HG02642 (cell line): Measurements from ENCODE around the gene GPS1.

ENCODE experiments used
- ATAC-seq: cut with Tn5 transposase; IDR thresholded peaks from one replicate; pipeline ENCODE4 v1.9.1; 2021; ENCODE audit warnings: mild to moderate bottlenecking; ENCODE audit not compliant: unreplicated experiment, poor library complexity

Gene GPS1

DNA sequence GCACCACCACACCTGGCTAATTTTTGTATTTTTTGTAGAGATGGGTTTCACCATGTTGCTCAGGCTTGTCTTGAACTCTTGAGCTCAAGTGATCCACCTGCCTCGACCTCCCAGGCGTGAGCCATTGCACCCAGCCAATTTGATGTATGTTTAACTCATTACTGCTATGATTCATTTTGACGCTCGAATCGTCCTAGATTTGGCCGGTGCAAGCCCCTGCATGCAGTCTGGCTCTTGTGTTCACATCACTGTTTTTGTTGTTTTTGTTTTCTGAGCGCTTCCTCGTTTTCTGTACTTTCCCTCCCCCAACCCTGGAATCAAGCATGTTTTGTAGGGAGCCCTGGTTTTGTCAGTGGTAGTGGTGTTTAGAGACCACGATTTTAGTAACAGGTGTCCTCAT, 21.7 kb downstream of the GPS1 start:
- ATAC-seq = no peak

DNA sequence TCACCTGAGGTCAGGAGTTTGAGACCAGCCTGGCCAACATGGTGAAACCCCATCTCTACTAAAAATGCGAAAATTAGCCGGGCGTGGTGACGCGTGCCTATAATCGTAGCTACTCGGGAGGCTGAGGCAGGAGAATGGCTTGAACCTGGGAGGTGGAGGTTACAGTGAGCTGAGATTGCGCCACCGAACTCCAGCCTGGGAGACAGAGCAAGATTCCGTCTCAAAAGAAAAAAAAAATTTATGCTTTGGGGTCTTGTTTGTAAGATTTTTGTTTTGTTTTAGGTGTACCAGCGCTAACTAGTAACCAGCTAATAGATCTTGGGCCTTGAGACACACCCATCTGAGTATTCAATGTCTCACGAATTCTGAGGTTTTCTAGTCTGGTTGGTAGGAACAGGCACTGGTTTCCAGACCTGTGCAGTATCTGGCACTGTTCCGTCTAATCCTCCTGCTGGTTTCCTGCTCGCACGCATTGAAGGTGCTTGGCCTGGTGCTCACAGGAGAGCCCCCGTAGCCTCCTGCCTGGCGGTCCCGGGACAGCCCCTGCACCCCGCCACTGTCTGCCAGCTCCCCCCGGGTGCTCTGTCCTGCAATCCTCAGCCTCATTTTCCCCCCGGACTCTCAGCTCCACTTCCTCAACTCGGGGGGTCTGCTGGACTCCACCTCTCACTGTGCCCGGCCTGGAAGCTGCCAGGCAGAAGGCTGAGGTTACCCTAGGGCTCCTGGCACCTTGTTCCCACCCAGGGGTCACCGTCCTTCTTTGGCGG, 24.5 kb downstream of the GPS1 start:
- ATAC-seq = no peak

DNA sequence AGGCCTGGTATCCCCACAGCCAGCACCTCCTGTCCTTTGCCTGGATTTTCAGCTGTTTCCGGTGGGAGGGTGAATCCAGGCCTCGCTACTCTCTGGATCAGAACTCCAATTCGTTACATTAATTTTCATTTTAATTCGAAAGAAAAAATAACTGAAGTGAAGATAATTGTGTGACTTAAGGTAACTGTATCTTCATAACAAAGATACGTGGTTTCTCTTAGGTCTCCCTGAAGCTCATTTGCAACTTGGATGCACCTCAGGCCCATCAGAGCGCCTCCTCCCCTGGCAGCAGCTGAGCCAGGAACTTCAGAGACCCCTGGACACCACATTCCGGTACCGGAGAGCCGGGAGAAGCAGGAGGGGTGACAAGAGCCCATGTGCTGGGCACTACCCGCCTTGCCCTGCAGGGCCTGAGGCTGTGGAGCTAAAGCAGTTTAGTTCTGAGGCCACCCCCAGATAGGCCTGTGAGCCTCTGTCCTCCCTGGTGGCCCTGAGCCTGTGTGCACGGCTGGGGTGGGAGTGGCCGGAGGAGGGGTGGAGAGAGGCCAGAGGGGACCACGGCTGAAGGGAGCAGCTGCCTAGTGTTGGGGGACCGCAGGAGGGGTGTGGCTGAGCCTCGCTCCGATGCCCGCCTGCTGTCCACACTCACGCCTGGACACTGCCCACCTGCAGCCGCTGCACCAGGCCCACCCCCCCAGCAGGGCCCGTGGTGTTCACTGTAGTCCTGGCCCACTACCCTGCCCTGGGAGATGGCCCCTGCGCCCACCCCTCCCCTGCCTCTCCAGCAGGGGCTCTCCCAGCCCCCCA, 25.3 kb downstream of the GPS1 start:
- no peak for ATAC-seq

DNA sequence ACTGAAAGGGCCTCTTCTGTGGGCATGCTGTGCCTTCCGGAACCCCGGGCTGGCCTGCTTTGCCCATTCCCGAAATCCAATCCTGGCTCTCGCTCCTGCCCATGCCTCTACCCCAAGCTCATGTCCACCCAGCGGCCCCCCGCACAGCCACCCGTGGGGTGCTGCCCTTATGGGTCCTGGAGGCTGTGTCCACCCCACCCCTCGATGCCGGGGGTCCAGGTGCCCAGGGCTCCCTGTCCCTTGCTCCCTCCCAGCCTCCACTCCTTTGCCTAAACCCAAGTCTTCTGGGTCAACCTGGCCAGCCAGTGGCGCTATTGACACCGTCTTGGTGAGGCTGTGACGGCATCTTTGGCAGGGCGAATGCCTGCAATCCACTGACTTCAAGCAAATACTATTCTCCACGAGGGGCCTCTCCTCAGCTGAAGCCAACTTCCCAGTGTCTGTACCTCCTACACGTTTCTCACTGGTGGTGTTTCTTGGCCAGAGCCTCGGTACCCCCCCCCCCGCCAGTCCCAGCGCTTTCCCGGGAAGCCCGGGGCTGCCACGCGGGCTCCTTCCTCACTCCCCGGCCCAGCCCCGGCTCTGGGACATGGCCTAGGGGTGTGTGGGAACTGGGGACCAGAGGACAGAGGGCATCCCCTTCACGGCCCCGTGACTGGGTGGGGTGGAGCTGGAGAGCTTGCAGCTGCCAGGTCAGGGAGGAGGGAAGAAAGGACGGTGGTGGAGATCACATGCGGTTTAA, 26.1 kb downstream of the GPS1 start:
- no peak for ATAC-seq

DNA sequence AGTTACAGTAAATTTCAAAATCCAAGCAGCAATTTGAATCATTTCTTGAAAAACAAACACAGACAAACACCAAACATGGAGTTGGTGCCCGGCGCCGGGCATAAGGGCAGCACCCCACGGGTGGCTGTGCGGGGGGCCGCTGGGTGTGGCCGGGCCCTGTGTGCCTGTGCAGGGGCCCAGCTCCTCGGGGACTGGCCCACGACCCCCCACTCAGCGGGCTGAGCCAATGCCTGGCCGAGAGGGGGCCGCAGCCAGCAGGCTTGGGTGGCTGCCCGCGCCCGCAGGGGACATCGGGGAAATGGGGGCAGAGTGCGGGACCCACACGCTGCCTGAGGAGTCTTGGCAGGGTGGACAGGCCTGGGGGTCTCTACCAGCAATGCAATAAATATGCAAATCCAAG, 26.7 kb downstream of the GPS1 start:
- ATAC-seq = no peak

DNA sequence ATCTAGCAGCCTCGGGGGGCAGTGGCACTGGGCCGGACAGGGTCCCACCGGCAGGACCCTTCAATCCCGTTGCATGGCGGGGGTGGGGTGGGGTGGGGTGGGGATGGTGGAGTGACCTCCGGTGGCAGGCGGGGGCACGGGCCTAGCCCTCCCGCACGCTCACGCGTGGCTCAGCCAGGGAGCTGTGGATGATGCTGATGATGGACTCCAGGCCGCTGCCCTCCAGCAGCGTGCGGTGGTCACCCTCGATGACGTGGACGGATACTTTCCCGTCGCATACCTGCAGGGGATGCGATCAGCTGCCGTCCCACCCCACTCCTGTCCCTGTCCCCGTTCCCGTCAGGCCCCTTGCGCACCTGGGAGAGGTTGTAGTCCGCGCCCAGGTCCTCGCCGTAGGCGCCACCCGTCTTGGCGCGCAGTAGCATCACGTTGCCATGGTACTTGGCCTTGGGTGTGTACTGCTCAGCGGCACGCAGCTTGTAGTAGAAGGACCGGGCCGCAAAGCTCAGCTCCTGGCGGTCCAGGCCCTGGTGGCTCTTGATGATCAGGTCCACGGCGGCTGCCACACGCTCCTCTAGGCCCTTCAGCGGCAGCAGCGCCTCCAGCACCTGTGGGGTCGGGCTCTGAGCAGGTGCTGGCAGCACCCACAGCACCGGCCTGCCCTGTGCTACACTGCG, 27.4 kb downstream of the GPS1 start:
- ATAC-seq = no peak

DNA sequence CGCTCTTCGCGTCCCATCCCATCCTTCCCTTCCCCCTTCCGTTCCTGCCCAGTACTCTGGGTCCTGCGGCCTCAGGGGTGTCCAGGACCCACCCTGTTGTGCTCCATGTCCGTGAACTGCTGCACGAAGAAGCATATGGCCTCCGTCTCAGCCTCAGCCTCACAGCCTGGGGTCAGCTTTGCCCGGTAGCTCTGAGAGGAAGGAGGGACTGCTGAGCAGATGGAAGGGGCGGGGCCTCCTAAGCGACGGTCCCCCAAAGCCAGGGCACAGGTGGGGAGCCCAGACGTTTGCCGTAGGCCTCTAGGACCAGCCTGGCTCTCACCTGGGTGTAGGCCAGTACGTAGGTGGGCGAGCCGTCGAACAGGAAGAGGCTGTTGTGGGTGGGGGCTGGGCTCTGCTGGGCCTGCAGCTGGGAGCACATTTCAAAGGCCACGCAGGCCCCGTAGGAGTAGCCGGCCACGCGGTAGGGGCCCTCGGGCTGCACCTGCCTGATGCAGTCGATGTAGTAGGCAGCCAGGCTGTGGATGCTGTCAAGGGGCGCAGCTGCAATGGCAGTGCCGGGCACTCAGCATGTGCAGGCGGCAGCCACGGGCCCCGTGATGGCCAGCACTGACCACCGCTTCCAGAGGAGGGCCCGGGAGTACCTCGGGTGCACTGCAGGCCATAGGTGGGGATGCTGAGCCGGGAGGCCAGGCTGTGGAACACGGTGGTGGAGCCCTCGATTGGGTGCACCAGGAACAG, 28.5 kb downstream of the GPS1 start:
- ATAC-seq = no peak

DNA sequence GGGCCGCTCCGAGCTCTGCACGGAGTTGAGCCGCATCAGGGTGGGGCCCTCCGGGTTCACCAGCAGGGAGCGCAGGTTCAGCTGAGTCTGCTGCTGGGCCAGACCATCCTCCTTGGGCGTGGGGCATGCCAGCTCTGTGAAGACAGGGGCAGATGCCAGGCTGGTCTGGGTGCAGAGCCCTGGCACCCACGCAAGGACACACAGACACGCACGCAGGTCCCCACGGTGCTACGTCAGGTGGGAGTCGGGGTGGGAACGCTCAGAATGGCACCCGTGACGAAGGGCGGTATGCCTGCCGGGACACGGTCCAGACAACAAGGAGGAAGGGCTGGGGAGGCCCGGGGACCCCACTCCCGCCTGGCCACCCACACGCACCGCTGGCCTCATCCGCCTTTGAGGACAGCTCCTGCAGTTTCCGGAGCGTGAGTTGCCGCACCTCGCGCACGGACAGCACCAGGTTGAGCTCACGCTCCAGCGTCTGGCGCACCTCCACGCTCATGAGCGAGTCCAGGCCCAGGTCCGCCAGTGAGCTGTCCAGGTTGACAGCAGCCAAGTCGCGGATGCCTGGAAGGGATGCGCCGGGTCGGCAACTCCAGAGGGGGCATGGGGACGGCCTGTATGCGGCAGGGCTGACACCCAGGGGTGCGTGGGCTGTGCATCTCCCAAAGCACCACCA, 29.2 kb downstream of the GPS1 start:
- no peak for ATAC-seq

DNA sequence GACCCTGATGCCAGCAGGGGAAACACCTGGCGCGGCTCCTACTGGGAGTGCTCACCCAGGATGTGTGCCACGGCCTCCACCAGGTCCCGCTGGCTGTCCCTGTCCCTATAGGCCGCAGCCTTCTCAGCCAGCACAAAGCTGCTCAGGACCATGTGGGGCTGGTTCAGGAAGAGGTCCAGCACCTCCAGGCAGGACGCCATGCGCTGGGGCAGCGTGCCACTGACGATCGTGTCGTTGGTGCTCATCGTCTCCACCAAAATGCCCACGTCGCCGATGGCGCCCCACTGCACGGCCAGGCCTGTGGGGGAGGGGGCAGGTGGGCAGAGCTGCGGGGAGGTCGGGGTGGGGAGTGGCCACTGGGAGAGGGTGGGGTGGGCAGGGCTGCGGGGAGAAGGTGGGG, 29.8 kb downstream of the GPS1 start:
- ATAC-seq = no peak

DNA sequence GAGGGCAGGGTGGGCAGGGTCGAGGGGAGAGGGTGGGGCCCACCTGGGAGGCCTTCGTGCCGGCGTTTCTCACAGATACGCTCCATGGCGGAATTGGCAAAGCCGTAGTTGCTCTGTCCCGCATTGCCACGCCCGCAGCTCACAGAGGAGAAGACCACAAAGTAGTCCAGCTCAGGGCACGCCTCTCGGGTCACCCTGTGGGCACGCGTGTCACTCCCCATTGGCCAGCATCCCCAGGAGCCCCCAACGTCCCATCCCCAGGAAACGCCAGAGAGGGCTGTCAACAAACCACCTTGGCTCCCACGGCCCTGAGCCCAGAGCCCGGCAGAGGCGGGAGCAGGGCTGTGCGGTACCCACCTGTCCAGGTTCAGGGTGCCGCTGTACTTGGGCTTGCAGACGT, 30.3 kb downstream of the GPS1 start:
- no peak for ATAC-seq

DNA sequence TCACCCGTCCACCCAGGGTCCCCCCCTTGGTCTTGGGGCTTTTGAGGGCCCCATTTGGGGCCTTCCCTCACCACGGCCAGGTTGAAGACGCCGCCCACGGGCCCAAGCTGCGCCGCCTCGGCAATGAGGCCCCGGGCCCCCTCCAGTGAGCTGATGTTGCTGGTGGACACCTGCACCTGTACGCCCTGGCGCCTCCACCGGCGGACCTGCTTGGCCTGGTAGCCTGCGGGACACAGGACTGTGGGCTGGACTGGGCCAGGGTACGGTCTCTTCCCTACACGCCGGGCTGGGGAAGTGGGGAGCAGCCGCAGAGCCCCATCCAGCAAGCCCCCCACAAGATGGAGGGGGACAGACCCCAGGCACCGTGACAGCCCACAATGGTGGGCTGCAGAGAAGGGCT, 30.8 kb downstream of the GPS1 start:
- no peak for ATAC-seq

DNA sequence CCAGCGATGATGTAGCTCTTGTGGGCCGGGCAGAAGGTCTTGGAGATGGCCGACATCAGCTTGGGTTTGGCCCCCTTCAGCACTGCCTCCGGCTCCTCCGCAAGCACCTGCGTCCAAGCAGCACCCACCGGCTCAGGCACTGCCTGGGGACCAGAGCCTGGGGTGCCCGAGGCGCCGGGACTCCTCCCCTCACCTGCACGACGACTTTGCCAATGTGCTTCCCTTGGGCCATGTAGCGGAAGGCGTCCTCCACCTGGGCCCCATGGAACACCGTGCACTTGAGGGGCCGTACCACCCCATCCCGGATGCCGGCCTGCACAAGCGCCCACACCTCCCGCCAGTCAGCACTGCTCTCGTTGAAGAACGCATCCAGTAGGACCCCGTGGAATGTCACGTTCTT, 31.3 kb downstream of the GPS1 start:
- no peak for ATAC-seq

DNA sequence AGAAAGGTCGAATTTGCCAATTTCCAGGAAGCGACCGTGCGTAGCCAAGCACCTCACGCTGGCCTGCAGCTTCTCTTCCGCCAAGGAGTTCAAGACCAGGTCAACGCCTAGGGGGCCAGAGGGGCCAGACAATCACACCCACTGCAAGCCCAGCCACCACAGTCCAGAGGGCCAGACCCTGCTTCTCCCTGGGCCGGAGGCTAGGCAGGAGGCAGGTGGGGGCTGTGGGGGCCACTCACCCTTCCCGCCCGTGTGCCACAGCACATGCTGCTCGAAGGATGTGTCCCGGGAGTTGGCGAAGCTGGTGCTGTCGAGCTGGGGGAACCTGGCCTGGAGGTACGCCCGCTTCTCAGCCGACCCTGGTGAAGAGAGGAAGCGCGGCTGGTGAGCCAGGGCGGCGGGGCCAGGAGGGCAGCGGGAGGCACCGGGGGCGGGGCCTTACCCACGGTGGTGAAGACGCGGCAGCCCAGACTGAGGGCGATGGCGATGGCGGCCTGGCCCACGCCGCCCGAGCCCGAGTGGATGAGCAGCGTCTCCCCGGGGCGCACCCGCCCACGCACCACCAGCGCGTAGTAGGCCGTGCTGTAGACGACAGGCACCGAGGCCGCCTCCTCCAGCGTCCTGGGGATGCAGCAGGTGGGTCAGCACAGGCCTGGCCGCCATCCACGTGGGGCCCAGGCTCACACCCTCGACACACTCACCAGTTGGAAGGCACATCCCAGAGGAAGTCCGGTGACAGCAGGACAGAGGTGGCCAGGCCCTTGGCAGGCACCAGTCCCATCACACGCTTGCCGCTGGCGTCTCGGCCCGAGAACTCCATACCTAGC, 32.0 kb downstream of the GPS1 start:
- ATAC-seq = no peak

DNA sequence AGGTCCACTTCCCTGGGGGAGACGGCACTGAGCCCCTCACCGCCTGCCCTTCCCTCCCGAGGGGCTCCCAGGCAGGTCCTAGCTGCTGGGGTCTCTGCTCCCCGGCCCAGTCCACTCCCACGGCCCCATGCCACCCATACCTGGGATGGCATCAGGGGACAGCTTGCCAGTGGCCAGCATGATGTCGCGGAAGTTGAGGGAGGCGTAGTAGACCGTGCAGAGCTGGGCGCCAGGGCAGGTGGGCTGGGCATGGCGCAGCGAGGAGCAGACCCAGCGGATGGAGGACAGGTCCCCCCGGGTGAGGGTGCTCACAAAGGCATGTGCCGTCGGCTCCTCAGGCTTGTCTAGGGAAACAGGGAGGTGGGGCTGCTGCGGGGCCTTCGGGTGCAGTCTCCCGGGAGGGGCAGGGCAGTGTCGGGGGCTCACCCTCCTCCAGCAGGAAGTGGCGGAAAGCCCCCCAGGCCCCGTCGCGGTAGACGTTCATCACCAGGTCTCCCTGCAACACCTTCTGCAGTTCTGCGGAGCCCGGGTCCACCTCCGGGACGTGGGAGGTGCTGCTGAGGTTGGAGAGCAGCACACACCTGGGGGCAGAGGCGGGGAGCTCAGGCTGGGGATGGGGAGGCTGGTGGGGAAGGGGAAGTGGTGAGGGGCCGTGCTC, 32.8 kb downstream of the GPS1 start:
- ATAC-seq = no peak

DNA sequence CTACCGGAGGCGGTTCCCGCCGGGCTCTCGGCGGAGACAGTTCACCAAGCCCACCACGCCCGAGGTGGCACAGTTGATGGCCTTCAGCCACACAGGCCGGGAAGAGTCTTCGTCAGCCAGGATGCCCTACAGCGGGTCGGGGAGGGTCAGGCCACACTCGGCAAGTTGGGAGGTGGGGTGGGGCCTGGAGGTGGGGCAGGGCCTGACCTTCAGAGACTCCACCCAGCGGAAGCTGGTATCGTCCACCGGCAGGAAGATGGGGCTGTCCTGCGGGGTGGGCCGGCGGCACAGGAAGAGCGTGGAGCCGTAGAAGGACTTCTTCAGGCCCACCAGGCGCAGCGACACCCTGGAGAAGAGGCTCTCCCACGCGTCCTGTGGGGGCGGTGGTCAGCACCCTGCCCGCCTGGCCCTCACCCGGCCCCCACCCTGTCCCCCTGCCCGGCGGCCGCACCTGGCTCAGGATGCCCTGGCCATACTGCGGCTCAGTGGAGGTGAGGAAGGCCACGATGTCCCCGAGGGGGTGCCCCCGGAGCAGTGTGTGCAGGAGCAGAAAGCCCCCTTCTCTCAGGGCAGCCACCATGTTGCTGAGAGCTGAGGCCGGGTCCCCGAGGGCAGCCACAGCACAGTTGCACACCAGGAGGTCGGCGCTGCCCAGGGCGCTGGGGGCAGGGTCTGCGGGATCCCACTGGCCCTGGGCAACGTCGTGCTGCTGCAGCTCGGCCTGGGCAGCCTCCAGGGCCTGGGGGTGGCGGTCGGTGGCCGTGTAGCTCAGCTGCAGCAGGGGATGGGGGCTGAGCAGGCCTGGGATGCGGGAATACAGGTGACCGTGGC, 33.5 kb downstream of the GPS1 start:
- ATAC-seq = no peak

DNA sequence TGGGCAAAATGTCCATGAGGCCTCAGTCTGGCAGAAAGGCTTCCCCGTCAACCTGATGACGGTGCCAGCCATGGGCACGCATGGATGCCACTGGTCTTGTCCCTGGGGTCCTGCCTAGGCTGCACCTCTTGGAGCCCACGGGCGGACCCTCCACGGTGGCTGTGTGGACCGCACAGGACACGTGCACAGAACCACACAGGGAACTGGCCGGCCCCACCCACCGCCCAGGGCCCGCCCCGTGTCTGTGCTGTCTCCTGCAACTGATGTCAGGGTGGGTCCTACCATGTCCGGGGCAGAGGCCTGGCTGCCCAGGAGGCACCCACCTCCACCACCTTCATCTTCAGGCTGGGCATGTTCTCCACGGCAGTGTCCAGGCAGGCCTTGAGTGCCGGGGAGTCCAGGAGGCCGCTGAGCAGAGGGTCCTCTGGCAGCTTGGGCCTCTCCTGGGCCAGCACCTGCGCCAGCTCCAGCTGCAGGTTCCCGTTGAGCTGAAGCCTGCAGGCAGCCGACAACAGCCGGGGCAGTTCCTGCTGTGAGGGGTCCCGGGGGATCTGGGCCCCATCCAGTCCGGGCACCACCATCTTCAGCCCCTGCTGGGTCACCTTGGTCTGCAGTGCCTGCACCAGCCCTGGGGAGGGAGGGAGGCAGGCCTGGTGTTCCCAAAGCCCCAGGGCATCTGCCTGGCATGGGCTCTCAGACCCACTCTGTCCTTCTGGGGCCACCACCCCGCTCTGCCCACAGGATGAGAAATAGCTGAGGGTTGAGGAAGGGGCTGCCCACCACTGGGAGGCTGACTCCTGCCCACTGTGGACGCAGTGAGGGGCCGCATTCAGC, 34.5 kb downstream of the GPS1 start:
- no peak for ATAC-seq
